Esophagus muscularis mucosa (tissue), 3 donors: ENCODE measurements around the gene PCNX1.

Source experiments
- CTCF ChIP-seq, 3 experiments: fragments of 200-600 bp in 2 of 3; fragments of 450-650 bp in 1 of 3; sonication (generic) in 2 of 3; IDR thresholded peaks; one replicate each; pipeline ENCODE4 v1.5.1; 2017 to 2019; ENCODE audit warnings: antibody characterized with exemption in 3 of 3, mild to moderate bottlenecking in 2 of 3, moderate library complexity in 1 of 3
- POLR2A ChIP-seq: fragments of 450-650 bp; IDR thresholded peaks from one replicate; pipeline ENCODE4 v1.6.1; 2017; ENCODE audit warnings: antibody characterized with exemption, moderate library complexity, mild to moderate bottlenecking, low read depth
- POLR2AphosphoS5 ChIP-seq, 2 donors: sonication (generic); formaldehyde crosslinking; IDR thresholded peaks; one replicate each; pipeline ENCODE4 v1.6.1; 2017; ENCODE audit warnings: antibody characterized with exemption in 2 of 2

GRCh38 chr14:71108398-71109119 is 201.3 kb downstream of the PCNX1 start:
- TF ChIP-seq CTCF (IDR thresholded peaks at IDR 0.05), result no peak
- no peak for TF ChIP-seq POLR2AphosphoS5 (IDR thresholded peaks at IDR 0.05)
- TF ChIP-seq POLR2A, result no peak
